OCI-LY7 (cell line): Measurements from ENCODE around the gene KRT3.

Source experiments
- EZH2phosphoT487 ChIP-seq: fragments of 200-600 bp; sonication (generic); IDR thresholded peaks from 2 replicates; pipeline ENCODE4 v1.6.1; 2018; ENCODE audit warnings: low read depth, borderline replicate concordance, mild to moderate bottlenecking, mixed run types, antibody characterized with exemption, low read length, moderate library complexity, mixed read lengths
- TF ChIP-seq, protein P1 (sequence below): fragments of 200-600 bp; sonication (generic); conservative IDR thresholded peaks from 2 replicates; pipeline ENCODE4 v1.5.1; 2014; ENCODE audit warnings: mild to moderate bottlenecking, antibody characterized with exemption, low read length, moderate library complexity, mixed read lengths

DNA sequence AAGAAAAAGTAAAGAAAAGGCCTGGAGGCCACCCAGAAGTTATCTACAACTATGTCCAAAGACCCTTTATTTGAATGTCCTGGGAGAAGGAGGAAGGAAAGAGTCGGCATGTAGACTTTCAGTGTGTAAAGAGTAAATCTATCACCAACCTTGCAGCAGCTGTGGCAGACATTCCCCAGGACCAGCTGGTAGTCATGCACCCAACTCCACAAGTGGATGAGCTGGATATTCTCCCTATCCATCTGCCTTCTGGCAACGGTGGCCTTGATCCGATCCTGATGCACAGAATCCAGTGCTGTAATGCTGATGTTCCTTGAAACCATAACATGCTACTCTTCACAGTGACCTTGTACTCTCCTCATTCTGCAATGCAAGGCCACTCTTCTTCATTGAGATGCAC, 46.1 kb downstream of the KRT3 start:
- TF ChIP-seq, protein P1, sequence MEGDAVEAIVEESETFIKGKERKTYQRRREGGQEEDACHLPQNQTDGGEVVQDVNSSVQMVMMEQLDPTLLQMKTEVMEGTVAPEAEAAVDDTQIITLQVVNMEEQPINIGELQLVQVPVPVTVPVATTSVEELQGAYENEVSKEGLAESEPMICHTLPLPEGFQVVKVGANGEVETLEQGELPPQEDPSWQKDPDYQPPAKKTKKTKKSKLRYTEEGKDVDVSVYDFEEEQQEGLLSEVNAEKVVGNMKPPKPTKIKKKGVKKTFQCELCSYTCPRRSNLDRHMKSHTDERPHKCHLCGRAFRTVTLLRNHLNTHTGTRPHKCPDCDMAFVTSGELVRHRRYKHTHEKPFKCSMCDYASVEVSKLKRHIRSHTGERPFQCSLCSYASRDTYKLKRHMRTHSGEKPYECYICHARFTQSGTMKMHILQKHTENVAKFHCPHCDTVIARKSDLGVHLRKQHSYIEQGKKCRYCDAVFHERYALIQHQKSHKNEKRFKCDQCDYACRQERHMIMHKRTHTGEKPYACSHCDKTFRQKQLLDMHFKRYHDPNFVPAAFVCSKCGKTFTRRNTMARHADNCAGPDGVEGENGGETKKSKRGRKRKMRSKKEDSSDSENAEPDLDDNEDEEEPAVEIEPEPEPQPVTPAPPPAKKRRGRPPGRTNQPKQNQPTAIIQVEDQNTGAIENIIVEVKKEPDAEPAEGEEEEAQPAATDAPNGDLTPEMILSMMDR = no peak
- no peak for TF ChIP-seq EZH2phosphoT487
